Neural progenitor cell (in vitro differentiated cells): ENCODE results near the gene CLK4. TPM values are rescaled to one million over a fixed set of nuclear protein-coding genes. Genes with fewer than 3 reads are reported as not detected.

Experiments used
- DNase-seq: peaks from one replicate; pipeline ENCODE4 v3.0.0-alpha.2; 2016; ENCODE audit warnings: low spot score
- H2AFZ ChIP-seq: fragments of 200-600 bp; sonication (generic); replicated peaks from 2 replicates; pipeline ENCODE4 v1.6.1; 2016; ENCODE audit warnings: antibody characterized with exemption
- H3F3A ChIP-seq: fragments of 200-600 bp; sonication (generic); 2 replicates; pipeline ENCODE4 v1.6.1; 2016; ENCODE audit warnings: antibody characterized with exemption, low read depth
- H3K27ac ChIP-seq: fragments of 200-600 bp; sonication (generic); 2 replicates; pipeline ENCODE4 v1.5.1; 2016; ENCODE audit warnings: mild to moderate bottlenecking
- H3K27me3 ChIP-seq: fragments of 200-600 bp; sonication (generic); 2 replicates; pipeline ENCODE4 v1.6.1; 2016; ENCODE audit warnings: mild to moderate bottlenecking, moderate library complexity
- H3K36me3 ChIP-seq: fragments of 200-600 bp; sonication (generic); 2 replicates; pipeline ENCODE4 v1.5.1; 2016
- H3K4me1 ChIP-seq: fragments of 200-600 bp; sonication (generic); 2 replicates; pipeline ENCODE4 v1.6.1; 2016; ENCODE audit warnings: mixed run types
- H3K4me2 ChIP-seq: fragments of 200-600 bp; sonication (generic); 2 replicates; pipeline ENCODE4 v1.6.1; 2016
- H3K4me3 ChIP-seq: fragments of 200-600 bp; sonication (generic); 2 replicates; pipeline ENCODE4 v1.5.1; 2016
- H3K79me2 ChIP-seq: fragments of 200-600 bp; sonication (generic); 2 replicates; pipeline ENCODE4 v1.6.1; 2016; ENCODE audit warnings: low read depth
- H3K9ac ChIP-seq: fragments of 200-600 bp; sonication (generic); 2 replicates; pipeline ENCODE4 v1.6.1; 2016
- H3K9me3 ChIP-seq: fragments of 200-600 bp; sonication (generic); 2 replicates; pipeline ENCODE4 v1.5.1; 2016; ENCODE audit warnings: low read depth
- H4K20me1 ChIP-seq: fragments of 200-600 bp; sonication (generic); 2 replicates; pipeline ENCODE4 v1.6.1; 2016; ENCODE audit warnings: low read depth
- H3K27ac Mint-ChIP-seq: 3 replicates; pipeline ENCODE4 v1.8.0; 2021; ENCODE audit warnings: mixed read lengths
- H3K27me3 Mint-ChIP-seq: 2 replicates; pipeline ENCODE4 v1.8.0; 2022; ENCODE audit warnings: low read depth, mild to moderate bottlenecking, inconsistent platforms, moderate library complexity, mixed read lengths; ENCODE audit not compliant: insufficient read depth
- H3K36me3 Mint-ChIP-seq: 3 replicates; pipeline ENCODE4 v1.8.0; 2021; ENCODE audit warnings: mixed read lengths
- H3K4me1 Mint-ChIP-seq: 3 replicates; pipeline ENCODE4 v1.8.0; 2021; ENCODE audit warnings: mixed read lengths
- H3K4me3 Mint-ChIP-seq: 3 replicates; pipeline ENCODE4 v1.8.0; 2021; ENCODE audit warnings: mild to moderate bottlenecking, moderate library complexity, mixed read lengths
- H3K9me3 Mint-ChIP-seq: 3 replicates; pipeline ENCODE4 v1.8.0; 2020; ENCODE audit warnings: mixed read lengths
- EZH2 ChIP-seq: fragments of 200-600 bp; sonication (generic); IDR thresholded peaks from 2 replicates; pipeline ENCODE4 v1.6.1; 2017; ENCODE audit warnings: antibody characterized with exemption, mild to moderate bottlenecking, moderate library complexity
- EZH2phosphoT487 ChIP-seq: fragments of 200-600 bp; sonication (generic); IDR thresholded peaks from 2 replicates; pipeline ENCODE4 v1.6.1; 2017; ENCODE audit warnings: antibody characterized with exemption
- total RNA-seq: library from RNA; depleted of rRNA; stranded (reverse); fragments of >200 nt; gene quantifications from 2 replicates; pipeline ENCODE4 v1.2.3, GENCODE V29; 2015; ENCODE audit warnings: low replicate concordance
- TF ChIP-seq, protein P1 (sequence below): fragments of 200-600 bp; sonication (generic); IDR thresholded peaks from 2 replicates; pipeline ENCODE4 v1.5.1; 2017; ENCODE audit warnings: antibody characterized with exemption, mild to moderate bottlenecking

Gene CLK4
- total RNA-seq: 20.3 and 41.1 TPM in 2 replicates

DNA sequence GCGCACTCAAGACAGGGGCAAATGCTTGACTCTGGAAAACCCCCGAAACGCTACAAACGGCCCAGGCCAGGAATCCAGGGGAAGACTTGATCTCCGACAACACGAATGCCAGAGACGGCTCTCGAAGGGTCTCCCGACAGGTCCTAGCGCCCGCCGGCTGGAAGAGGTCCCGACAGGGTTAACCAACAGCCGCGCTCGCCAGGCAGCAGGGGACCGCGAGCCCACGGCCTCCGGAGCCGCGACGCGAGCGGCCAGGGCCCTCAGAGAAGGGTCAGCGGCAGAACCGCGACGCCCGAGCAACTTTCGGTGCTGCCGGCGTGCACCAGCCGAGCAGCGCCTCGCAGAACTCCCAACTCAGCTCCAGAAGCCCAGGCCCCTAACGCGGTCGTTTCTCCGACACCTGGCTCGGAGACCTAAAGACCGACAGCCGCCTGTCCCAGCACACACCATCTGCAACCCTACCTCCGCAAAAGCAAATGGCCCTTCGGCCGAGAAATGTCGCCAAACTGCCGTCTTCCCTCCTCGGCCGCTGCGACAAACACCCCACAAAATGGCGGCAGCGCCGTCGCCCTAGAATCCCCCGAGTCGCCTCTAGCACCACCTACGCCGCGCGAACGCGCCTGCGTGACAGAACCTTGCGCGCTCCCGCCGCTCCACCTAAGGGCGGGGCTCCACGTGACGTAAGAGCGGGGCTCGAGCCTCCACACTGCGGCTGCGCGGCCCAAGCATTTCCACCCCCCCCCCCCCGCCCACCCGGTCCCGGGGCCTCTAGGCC is at the start of gene CLK4:
TSS of gene CLK4 (minus strand) at position 567 of the 775 bp plus-strand sequence. CDS start 3,634 bp downstream, outside the sequence.
- TF ChIP-seq EZH2phosphoT487: no peak
- TF ChIP-seq EZH2: no peak
- TF ChIP-seq, protein P1, sequence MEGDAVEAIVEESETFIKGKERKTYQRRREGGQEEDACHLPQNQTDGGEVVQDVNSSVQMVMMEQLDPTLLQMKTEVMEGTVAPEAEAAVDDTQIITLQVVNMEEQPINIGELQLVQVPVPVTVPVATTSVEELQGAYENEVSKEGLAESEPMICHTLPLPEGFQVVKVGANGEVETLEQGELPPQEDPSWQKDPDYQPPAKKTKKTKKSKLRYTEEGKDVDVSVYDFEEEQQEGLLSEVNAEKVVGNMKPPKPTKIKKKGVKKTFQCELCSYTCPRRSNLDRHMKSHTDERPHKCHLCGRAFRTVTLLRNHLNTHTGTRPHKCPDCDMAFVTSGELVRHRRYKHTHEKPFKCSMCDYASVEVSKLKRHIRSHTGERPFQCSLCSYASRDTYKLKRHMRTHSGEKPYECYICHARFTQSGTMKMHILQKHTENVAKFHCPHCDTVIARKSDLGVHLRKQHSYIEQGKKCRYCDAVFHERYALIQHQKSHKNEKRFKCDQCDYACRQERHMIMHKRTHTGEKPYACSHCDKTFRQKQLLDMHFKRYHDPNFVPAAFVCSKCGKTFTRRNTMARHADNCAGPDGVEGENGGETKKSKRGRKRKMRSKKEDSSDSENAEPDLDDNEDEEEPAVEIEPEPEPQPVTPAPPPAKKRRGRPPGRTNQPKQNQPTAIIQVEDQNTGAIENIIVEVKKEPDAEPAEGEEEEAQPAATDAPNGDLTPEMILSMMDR: no peak
- peak; percentile 97 for DNase-seq
- peaks cover 10% of the 10 kb centered on the region for H3F3A ChIP-seq
- peaks cover 18% of the 10 kb centered on the region for H4K20me1 ChIP-seq
- peak within 1 kb of the TSS; percentile 89 for H3K4me3 Mint-ChIP-seq
- peaks cover 34% of the 10 kb centered on the region for H3K79me2 ChIP-seq
- peak within 1 kb of the TSS; percentile 71 for H3K9ac ChIP-seq
- peak within 1 kb of the TSS; percentile 75 for H2AFZ ChIP-seq
- H3K36me3 ChIP-seq: peaks cover 8% of the 10 kb centered on the region
- H3K4me1 Mint-ChIP-seq: peaks cover 20% of the 10 kb centered on the region
- H3K27ac Mint-ChIP-seq: peak within 1 kb of the TSS; percentile 100
- peak within 1 kb of the TSS; percentile 81 for H3K4me3 ChIP-seq
- H3K36me3 Mint-ChIP-seq: peaks cover 8% of the 10 kb centered on the region
- peaks cover 18% of the 10 kb centered on the region for H3K4me1 ChIP-seq
- peak within 1 kb of the TSS; percentile 74 for H3K27ac ChIP-seq
- H3K4me2 ChIP-seq: peak within 1 kb of the TSS; percentile 81
- no peaks in the 10 kb centered on the region for H3K9me3 ChIP-seq
- no peaks in the 10 kb centered on the region for H3K9me3 Mint-ChIP-seq
- no peaks in the 10 kb centered on the region for H3K27me3 Mint-ChIP-seq
- H3K27me3 ChIP-seq: peaks cover 42% of the 10 kb centered on the region

DNA sequence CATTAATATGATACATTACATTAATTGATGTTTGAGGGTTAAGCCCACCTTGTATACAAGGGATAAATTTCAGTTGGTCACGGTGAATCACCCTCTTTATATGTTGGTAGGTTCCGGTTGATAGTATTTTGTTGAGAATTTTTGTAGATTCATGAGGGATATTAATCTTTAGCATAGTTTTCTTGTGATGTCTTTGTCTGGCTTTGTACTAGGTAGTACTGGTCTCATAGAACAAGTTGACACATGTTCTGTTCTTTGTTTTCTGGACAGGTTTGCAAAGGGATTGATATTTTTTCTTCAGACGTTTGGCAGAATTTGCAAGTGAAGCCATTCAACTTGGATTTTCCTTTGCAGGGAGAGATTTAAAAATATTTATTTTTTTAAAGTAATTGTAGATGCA is 49.1 kb upstream of the CLK4 start:
- no peak for DNase-seq

GRCh38 chr5:178674334-178674733 is 47.5 kb upstream of the CLK4 start:
- no peaks in the 10 kb centered on the region for H3K9me3 ChIP-seq
- H3F3A ChIP-seq: no peaks in the 10 kb centered on the region
- no peaks in the 10 kb centered on the region for H3K27me3 ChIP-seq
- H3K27me3 Mint-ChIP-seq: peaks cover 6% of the 10 kb centered on the region
- TF ChIP-seq EZH2: no peak
- no peak for TF ChIP-seq EZH2phosphoT487
- TF ChIP-seq, protein P1: no peak
- H3K4me3 ChIP-seq: no peak overlapping the region
- H3K79me2 ChIP-seq: no peaks in the 10 kb centered on the region
- H3K9ac ChIP-seq: no peak overlapping the region
- H3K4me1 Mint-ChIP-seq: peaks cover 4% of the 10 kb centered on the region
- no peaks in the 10 kb centered on the region for H3K36me3 Mint-ChIP-seq
- DNase-seq: no peak
- no peaks in the 10 kb centered on the region for H3K4me1 ChIP-seq
- no peak overlapping the region for H3K4me3 Mint-ChIP-seq
- H3K27ac Mint-ChIP-seq: no peak overlapping the region
- no peaks in the 10 kb centered on the region for H3K36me3 ChIP-seq
- no peak overlapping the region for H2AFZ ChIP-seq
- H3K9me3 Mint-ChIP-seq: peaks cover 7% of the 10 kb centered on the region
- H3K27ac ChIP-seq: no peak overlapping the region
- no peaks in the 10 kb centered on the region for H4K20me1 ChIP-seq
- H3K4me2 ChIP-seq: no peak overlapping the region

More for the DNA sequence above, 49.1 kb upstream of the CLK4 start:
- H2AFZ ChIP-seq: no peak overlapping the region
- no peaks in the 10 kb centered on the region for H3K4me1 ChIP-seq
- H3K79me2 ChIP-seq: no peaks in the 10 kb centered on the region
- peaks cover 6% of the 10 kb centered on the region for H3K9me3 Mint-ChIP-seq
- peaks cover 5% of the 10 kb centered on the region for H3K27me3 Mint-ChIP-seq
- no peak overlapping the region for H3K27ac ChIP-seq
- no peak overlapping the region for H3K27ac Mint-ChIP-seq
- no peaks in the 10 kb centered on the region for H3K36me3 ChIP-seq
- no peaks in the 10 kb centered on the region for H4K20me1 ChIP-seq
- no peaks in the 10 kb centered on the region for H3K27me3 ChIP-seq
- no peaks in the 10 kb centered on the region for H3K9me3 ChIP-seq
- no peaks in the 10 kb centered on the region for H3K36me3 Mint-ChIP-seq
- no peaks in the 10 kb centered on the region for H3F3A ChIP-seq
- H3K4me1 Mint-ChIP-seq: peaks cover 4% of the 10 kb centered on the region
- H3K9ac ChIP-seq: no peak overlapping the region
- no peak overlapping the region for H3K4me2 ChIP-seq
- H3K4me3 ChIP-seq: no peak overlapping the region
- no peak overlapping the region for H3K4me3 Mint-ChIP-seq
- no peak for TF ChIP-seq EZH2phosphoT487
- TF ChIP-seq EZH2: no peak
- TF ChIP-seq, protein P1: no peak
